MM.1S (cell line): ENCODE data around the gene MED27.

Experiments used
- DNase-seq: peaks from one replicate; pipeline ENCODE4 v3.0.0-alpha.2; 2015
- H2AFZ ChIP-seq: fragments of 300-600 bp; sonication (generic); 2 replicates; pipeline ENCODE4 v1.6.0; 2016; ENCODE audit warnings: antibody characterized with exemption, low read length
- H3F3A ChIP-seq: fragments of 300-600 bp; sonication (generic); 2 replicates; pipeline ENCODE4 v1.6.1; 2016; ENCODE audit warnings: mild to moderate bottlenecking, antibody characterized with exemption, low read length, moderate library complexity, mixed read lengths; ENCODE audit not compliant: insufficient read depth
- H3K27ac ChIP-seq: fragments of 300-600 bp; sonication (generic); 2 replicates; pipeline ENCODE4 v1.5.1; 2016; ENCODE audit warnings: mild to moderate bottlenecking, low read length
- H3K27me3 ChIP-seq: fragments of 300-600 bp; sonication (generic); replicated peaks from 2 replicates; pipeline ENCODE4 v1.6.0; 2016; ENCODE audit warnings: low read length; ENCODE audit not compliant: insufficient read depth
- H3K36me3 ChIP-seq: fragments of 300-600 bp; sonication (generic); replicated peaks from 2 replicates; pipeline ENCODE4 v1.6.1; 2016; ENCODE audit warnings: mild to moderate bottlenecking, low read length, mixed read lengths; ENCODE audit not compliant: insufficient read depth
- H3K4me1 ChIP-seq: fragments of 300-600 bp; sonication (generic); 2 replicates; pipeline ENCODE4 v1.6.1; 2016; ENCODE audit warnings: low read length, mixed read lengths
- H3K4me2 ChIP-seq: fragments of 300-600 bp; sonication (generic); 2 replicates; pipeline ENCODE4 v1.6.0; 2016; ENCODE audit warnings: low read depth, low read length
- H3K4me3 ChIP-seq: fragments of 300-600 bp; sonication (generic); 2 replicates; pipeline ENCODE4 v1.5.1; 2016; ENCODE audit warnings: low read length, mixed read lengths
- H3K79me2 ChIP-seq: fragments of 300-600 bp; sonication (generic); 2 replicates; pipeline ENCODE4 v1.6.1; 2016; ENCODE audit warnings: mixed run types, low read length, mixed read lengths
- H3K9ac ChIP-seq: fragments of 300-600 bp; sonication (generic); 2 replicates; pipeline ENCODE4 v1.6.1; 2016; ENCODE audit warnings: low read length, mixed read lengths
- H3K9me2 ChIP-seq: fragments of 300-600 bp; sonication (generic); replicated peaks from 2 replicates; pipeline ENCODE4 v1.6.1; 2016; ENCODE audit warnings: mild to moderate bottlenecking, low read length, mixed read lengths; ENCODE audit not compliant: insufficient read depth
- H3K9me3 ChIP-seq: fragments of 300-600 bp; sonication (generic); replicated peaks from 2 replicates; pipeline ENCODE4 v1.6.1; 2016; ENCODE audit warnings: mild to moderate bottlenecking, low read length, mixed read lengths; ENCODE audit not compliant: insufficient read depth
- H4K20me1 ChIP-seq: fragments of 300-600 bp; sonication (generic); 2 replicates; pipeline ENCODE4 v1.6.1; 2016; ENCODE audit warnings: mild to moderate bottlenecking, low read length, moderate library complexity, mixed read lengths; ENCODE audit not compliant: insufficient read depth
- EZH2 ChIP-seq: fragments of 300-600 bp; sonication (generic); optimal IDR thresholded peaks from 2 replicates; pipeline ENCODE3; 2017; ENCODE audit warnings: low read depth, mild to moderate bottlenecking, antibody characterized with exemption, low read length, mixed read lengths
- EZH2phosphoT487 ChIP-seq: fragments of 300-600 bp; sonication (generic); IDR thresholded peaks from 2 replicates; pipeline ENCODE4 v1.6.1; 2018; ENCODE audit warnings: antibody characterized with exemption, low read length
- TF ChIP-seq, protein P1 (sequence below): fragments of 300-600 bp; sonication (generic); IDR thresholded peaks from 2 replicates; pipeline ENCODE4 v1.5.1; 2016; ENCODE audit warnings: antibody characterized with exemption, low read length, mixed read lengths

Gene MED27, protein sequence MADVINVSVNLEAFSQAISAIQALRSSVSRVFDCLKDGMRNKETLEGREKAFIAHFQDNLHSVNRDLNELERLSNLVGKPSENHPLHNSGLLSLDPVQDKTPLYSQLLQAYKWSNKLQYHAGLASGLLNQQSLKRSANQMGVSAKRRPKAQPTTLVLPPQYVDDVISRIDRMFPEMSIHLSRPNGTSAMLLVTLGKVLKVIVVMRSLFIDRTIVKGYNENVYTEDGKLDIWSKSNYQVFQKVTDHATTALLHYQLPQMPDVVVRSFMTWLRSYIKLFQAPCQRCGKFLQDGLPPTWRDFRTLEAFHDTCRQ

GRCh38 chr9:132079391-132080091 lies at the start of gene MED27:
TSS of gene MED27 (minus strand) at chr9:132079867. CDS start at chr9:132079844, 23 bp downstream.
- H3K9ac ChIP-seq, result peak within 1 kb of the TSS; percentile 75
- peak; percentile 96 for DNase-seq
- peak within 1 kb of the TSS; percentile 74 for H2AFZ ChIP-seq
- no peaks in the 10 kb centered on the region for H3K9me3 ChIP-seq
- H3K4me3 ChIP-seq, result peak within 1 kb of the TSS; percentile 95
- H3K36me3 ChIP-seq, result no peaks in the 10 kb centered on the region
- H3K9me2 ChIP-seq, result no peaks in the 10 kb centered on the region
- H3K79me2 ChIP-seq, result peaks cover 41% of the 10 kb centered on the region
- peak within 1 kb of the TSS; percentile 80 for H3K4me2 ChIP-seq
- peaks cover 39% of the 10 kb centered on the region for H3K27me3 ChIP-seq
- peaks cover 9% of the 10 kb centered on the region for H3K4me1 ChIP-seq
- H3F3A ChIP-seq, result no peaks in the 10 kb centered on the region
- no peak within 1 kb of the TSS for H3K27ac ChIP-seq
- H4K20me1 ChIP-seq, result no peaks in the 10 kb centered on the region
- TF ChIP-seq EZH2phosphoT487 (no peak), EZH2 (no peak)
- TF ChIP-seq, protein P1, sequence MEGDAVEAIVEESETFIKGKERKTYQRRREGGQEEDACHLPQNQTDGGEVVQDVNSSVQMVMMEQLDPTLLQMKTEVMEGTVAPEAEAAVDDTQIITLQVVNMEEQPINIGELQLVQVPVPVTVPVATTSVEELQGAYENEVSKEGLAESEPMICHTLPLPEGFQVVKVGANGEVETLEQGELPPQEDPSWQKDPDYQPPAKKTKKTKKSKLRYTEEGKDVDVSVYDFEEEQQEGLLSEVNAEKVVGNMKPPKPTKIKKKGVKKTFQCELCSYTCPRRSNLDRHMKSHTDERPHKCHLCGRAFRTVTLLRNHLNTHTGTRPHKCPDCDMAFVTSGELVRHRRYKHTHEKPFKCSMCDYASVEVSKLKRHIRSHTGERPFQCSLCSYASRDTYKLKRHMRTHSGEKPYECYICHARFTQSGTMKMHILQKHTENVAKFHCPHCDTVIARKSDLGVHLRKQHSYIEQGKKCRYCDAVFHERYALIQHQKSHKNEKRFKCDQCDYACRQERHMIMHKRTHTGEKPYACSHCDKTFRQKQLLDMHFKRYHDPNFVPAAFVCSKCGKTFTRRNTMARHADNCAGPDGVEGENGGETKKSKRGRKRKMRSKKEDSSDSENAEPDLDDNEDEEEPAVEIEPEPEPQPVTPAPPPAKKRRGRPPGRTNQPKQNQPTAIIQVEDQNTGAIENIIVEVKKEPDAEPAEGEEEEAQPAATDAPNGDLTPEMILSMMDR, result no peak

DNA sequence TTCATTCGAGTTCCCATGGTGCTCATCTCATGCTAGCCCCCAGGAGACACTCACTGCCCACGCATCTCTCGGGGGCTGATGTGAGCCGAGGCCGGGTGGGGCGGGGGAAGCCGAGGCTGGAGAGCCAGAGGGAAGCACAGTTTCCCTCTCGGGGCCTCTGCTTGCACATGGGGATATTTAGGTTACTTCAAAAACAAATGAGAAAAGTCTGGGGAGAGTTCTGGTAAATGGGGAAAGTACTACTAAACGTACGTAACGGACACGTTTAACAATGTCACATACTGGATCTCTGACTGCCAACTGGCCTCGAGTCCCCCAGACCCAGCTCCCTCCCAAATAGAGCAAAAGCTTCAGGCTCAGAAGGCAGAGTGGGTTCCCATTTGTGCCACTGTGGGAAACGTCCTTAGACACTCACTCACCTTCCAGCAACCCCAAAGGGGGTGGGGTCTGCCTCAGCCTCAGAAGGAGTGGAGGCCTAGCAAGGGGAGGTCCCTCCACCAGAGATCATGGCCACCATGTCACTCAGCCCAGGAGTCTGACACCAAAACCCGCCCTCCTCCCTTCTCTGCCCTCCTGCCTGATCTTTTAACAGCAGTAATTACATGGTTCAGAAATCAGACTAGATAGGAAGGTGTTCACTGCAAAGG lies 48.3 kb upstream of the MED27 start:
- H3K27me3 ChIP-seq, result peaks cover 100% of the 10 kb centered on the region
- no peak overlapping the region for H3K4me3 ChIP-seq
- H3K79me2 ChIP-seq, result no peaks in the 10 kb centered on the region
- H3K4me2 ChIP-seq, result no peak overlapping the region
- H2AFZ ChIP-seq, result no peak overlapping the region
- no peaks in the 10 kb centered on the region for H3K4me1 ChIP-seq
- DNase-seq, result no peak
- no peaks in the 10 kb centered on the region for H3K9me3 ChIP-seq
- no peaks in the 10 kb centered on the region for H3K9me2 ChIP-seq
- H3F3A ChIP-seq, result no peaks in the 10 kb centered on the region
- no peaks in the 10 kb centered on the region for H3K36me3 ChIP-seq
- no peak overlapping the region for H3K9ac ChIP-seq
- H4K20me1 ChIP-seq, result no peaks in the 10 kb centered on the region
- TF ChIP-seq, protein P1, result no peak
- TF ChIP-seq EZH2phosphoT487 (no peak), EZH2 (no peak)
- H3K27ac ChIP-seq, result no peak overlapping the region

DNA sequence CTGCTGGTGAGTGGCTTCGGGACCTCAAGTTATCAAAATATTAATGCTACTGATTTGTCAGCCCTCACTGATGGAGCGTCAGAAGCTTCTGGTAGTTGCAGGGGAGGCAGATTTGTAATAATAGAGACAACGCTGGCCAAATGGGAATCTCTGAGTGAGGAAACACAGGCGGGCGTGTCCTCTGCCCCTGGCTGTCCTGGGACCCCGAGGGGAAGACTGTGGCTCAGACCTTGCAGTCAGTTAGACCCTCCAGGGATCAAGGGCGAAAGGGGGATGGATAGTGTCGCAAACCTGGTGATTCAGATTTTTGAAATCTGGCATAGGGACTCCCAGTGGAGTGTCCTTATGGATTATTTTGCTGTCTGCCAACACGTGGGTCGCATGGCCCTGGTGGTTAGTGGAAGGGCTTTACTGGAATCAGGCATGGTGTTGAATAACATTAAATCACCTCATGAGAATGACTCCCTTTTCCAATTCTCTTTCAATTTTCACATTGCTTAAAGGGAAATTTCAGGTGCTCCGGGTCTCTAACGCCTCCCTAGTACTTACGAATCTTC lies 47.1 kb upstream of the MED27 start:
- no peaks in the 10 kb centered on the region for H3K9me2 ChIP-seq
- H3K9ac ChIP-seq, result no peak overlapping the region
- no peaks in the 10 kb centered on the region for H3F3A ChIP-seq
- peaks cover 100% of the 10 kb centered on the region for H3K27me3 ChIP-seq
- peak overlapping the region; percentile 43; the same call in 1 of the 2 replicates for H3K4me2 ChIP-seq
- H3K79me2 ChIP-seq, result no peaks in the 10 kb centered on the region
- H3K4me3 ChIP-seq, result peak overlapping the region; percentile 23; the same call in 1 of the 2 replicates
- TF ChIP-seq, protein P1, result no peak
- TF ChIP-seq EZH2phosphoT487, result no peak
- no peak for TF ChIP-seq EZH2
- no peak overlapping the region for H3K27ac ChIP-seq
- DNase-seq, result no peak
- H2AFZ ChIP-seq, result 0 out of 2 replicates have a peak overlapping the region, but pooled peaks have one; percentile 18
- no peaks in the 10 kb centered on the region for H3K9me3 ChIP-seq
- H3K36me3 ChIP-seq, result no peaks in the 10 kb centered on the region
- H4K20me1 ChIP-seq, result no peaks in the 10 kb centered on the region
- H3K4me1 ChIP-seq, result no peaks in the 10 kb centered on the region
